Measurements from ENCODE around the gene HES1. TPM values are rescaled to one million over a fixed set of nuclear protein-coding genes. Genes with fewer than 3 reads are reported as not detected.

HES1 gene
- total and polyA plus RNA-seq, 9 of the 15 experiments (the other 6 are each of a cell fraction or from before 2014, with no cell fraction given) = 3.4 to 37.0 (median 19.3) TPM

DNA sequence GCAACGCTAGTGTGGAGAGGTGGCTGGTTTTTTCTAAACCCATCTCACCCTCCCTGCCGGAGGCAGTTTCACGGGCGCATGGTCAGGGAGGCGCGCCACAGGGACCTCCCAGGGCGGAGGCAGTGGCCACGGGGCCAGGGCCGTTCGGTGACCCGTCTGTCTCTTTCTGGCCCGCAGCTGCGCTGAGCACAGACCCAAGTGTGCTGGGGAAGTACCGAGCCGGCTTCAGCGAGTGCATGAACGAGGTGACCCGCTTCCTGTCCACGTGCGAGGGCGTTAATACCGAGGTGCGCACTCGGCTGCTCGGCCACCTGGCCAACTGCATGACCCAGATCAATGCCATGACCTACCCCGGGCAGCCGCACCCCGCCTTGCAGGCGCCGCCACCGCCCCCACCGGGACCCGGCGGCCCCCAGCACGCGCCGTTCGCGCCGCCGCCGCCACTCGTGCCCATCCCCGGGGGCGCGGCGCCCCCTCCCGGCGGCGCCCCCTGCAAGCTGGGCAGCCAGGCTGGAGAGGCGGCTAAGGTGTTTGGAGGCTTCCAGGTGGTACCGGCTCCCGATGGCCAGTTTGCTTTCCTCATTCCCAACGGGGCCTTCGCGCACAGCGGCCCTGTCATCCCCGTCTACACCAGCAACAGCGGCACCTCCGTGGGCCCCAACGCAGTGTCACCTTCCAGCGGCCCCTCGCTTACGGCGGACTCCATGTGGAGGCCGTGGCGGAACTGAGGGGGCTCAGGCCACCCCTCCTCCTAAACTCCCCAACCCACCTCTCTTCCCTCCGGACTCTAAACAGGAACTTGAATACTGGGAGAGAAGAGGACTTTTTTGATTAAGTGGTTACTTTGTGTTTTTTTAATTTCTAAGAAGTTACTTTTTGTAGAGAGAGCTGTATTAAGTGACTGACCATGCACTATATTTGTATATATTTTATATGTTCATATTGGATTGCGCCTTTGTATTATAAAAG, 1.8 kb downstream of the HES1 start (continued):
- TF ChIP-seq, protein P1, sequence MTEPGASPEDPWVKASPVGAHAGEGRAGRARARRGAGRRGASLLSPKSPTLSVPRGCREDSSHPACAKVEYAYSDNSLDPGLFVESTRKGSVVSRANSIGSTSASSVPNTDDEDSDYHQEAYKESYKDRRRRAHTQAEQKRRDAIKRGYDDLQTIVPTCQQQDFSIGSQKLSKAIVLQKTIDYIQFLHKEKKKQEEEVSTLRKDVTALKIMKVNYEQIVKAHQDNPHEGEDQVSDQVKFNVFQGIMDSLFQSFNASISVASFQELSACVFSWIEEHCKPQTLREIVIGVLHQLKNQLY (CRISPR knock-in tag; conservative IDR thresholded peaks at IDR 0.05) = no peak
- TF ChIP-seq TEAD1 (CRISPR knock-in tag; IDR thresholded peaks at IDR 0.05) (no peak; a peak in 1 of 4 replicates), ESRRA (IDR thresholded peaks at IDR 0.05; ENCODE audit: borderline replicate concordance, low read depth) (0 out of 2 replicates have a peak, but pooled peaks have one; percentile 8), BCOR (IDR thresholded peaks at IDR 0.05) (no peak), SIRT6 (IDR thresholded peaks at IDR 0.05; ENCODE audit: low read depth, low read length) (no peak), ZNF263 (CRISPR knock-in tag; IDR thresholded peaks at IDR 0.05; ENCODE audit: borderline replicate concordance) (no peak), SMARCA5 (IDR thresholded peaks at IDR 0.05) (no peak), EHMT2 (IDR thresholded peaks at IDR 0.05) (no peak), ZNF311 (CRISPR knock-in tag; IDR thresholded peaks at IDR 0.05) (no peak)
- TF ChIP-seq, protein P2, sequence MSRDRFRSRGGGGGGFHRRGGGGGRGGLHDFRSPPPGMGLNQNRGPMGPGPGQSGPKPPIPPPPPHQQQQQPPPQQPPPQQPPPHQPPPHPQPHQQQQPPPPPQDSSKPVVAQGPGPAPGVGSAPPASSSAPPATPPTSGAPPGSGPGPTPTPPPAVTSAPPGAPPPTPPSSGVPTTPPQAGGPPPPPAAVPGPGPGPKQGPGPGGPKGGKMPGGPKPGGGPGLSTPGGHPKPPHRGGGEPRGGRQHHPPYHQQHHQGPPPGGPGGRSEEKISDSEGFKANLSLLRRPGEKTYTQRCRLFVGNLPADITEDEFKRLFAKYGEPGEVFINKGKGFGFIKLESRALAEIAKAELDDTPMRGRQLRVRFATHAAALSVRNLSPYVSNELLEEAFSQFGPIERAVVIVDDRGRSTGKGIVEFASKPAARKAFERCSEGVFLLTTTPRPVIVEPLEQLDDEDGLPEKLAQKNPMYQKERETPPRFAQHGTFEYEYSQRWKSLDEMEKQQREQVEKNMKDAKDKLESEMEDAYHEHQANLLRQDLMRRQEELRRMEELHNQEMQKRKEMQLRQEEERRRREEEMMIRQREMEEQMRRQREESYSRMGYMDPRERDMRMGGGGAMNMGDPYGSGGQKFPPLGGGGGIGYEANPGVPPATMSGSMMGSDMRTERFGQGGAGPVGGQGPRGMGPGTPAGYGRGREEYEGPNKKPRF (IDR thresholded peaks at IDR 0.05; ENCODE audit: low read depth, low read length) = no peak
- TF ChIP-seq, protein P3, sequence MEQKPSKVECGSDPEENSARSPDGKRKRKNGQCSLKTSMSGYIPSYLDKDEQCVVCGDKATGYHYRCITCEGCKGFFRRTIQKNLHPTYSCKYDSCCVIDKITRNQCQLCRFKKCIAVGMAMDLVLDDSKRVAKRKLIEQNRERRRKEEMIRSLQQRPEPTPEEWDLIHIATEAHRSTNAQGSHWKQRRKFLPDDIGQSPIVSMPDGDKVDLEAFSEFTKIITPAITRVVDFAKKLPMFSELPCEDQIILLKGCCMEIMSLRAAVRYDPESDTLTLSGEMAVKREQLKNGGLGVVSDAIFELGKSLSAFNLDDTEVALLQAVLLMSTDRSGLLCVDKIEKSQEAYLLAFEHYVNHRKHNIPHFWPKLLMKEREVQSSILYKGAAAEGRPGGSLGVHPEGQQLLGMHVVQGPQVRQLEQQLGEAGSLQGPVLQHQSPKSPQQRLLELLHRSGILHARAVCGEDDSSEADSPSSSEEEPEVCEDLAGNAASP (IDR thresholded peaks at IDR 0.05) = no peak
- TF ChIP-seq, protein P4, sequence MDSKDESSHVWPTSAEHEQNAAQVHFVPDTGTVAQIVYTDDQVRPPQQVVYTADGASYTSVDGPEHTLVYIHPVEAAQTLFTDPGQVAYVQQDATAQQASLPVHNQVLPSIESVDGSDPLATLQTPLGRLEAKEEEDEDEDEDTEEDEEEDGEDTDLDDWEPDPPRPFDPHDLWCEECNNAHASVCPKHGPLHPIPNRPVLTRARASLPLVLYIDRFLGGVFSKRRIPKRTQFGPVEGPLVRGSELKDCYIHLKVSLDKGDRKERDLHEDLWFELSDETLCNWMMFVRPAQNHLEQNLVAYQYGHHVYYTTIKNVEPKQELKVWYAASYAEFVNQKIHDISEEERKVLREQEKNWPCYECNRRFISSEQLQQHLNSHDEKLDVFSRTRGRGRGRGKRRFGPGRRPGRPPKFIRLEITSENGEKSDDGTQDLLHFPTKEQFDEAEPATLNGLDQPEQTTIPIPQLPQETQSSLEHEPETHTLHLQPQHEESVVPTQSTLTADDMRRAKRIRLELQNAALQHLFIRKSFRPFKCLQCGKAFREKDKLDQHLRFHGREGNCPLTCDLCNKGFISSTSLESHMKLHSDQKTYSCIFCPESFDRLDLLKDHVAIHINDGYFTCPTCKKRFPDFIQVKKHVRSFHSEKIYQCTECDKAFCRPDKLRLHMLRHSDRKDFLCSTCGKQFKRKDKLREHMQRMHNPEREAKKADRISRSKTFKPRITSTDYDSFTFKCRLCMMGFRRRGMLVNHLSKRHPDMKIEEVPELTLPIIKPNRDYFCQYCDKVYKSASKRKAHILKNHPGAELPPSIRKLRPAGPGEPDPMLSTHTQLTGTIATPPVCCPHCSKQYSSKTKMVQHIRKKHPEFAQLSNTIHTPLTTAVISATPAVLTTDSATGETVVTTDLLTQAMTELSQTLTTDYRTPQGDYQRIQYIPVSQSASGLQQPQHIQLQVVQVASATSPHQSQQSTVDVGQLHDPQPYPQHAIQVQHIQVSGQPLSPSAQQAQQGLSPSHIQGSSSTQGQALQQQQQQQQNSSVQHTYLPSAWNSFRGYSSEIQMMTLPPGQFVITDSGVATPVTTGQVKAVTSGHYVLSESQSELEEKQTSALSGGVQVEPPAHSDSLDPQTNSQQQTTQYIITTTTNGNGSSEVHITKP (IDR thresholded peaks at IDR 0.05; ENCODE audit: partially characterized antibody) = no peak
- TF ChIP-seq, protein P5, sequence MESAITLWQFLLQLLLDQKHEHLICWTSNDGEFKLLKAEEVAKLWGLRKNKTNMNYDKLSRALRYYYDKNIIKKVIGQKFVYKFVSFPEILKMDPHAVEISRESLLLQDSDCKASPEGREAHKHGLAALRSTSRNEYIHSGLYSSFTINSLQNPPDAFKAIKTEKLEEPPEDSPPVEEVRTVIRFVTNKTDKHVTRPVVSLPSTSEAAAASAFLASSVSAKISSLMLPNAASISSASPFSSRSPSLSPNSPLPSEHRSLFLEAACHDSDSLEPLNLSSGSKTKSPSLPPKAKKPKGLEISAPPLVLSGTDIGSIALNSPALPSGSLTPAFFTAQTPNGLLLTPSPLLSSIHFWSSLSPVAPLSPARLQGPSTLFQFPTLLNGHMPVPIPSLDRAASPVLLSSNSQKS (CRISPR knock-in tag; IDR thresholded peaks at IDR 0.05) = no peak
- TF ChIP-seq, protein P6, sequence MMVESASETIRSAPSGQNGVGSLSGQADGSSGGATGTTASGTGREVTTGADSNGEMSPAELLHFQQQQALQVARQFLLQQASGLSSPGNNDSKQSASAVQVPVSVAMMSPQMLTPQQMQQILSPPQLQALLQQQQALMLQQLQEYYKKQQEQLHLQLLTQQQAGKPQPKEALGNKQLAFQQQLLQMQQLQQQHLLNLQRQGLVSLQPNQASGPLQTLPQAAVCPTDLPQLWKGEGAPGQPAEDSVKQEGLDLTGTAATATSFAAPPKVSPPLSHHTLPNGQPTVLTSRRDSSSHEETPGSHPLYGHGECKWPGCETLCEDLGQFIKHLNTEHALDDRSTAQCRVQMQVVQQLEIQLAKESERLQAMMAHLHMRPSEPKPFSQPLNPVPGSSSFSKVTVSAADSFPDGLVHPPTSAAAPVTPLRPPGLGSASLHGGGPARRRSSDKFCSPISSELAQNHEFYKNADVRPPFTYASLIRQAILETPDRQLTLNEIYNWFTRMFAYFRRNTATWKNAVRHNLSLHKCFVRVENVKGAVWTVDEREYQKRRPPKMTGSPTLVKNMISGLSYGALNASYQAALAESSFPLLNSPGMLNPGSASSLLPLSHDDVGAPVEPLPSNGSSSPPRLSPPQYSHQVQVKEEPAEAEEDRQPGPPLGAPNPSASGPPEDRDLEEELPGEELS (CRISPR knock-in tag; IDR thresholded peaks at IDR 0.05; ENCODE audit: borderline replicate concordance) = no peak
